Osteocyte (in vitro differentiated cells): ENCODE data around the gene ADGRA1. TPM values are rescaled to one million over a fixed set of nuclear protein-coding genes. Genes with fewer than 3 reads are reported as not detected.

Source experiments
- DNase-seq: peaks from one replicate; pipeline ENCODE4 v3.0.0; 2021; ENCODE audit warnings: mixed read lengths; ENCODE audit not compliant: unreplicated experiment; ENCODE audit errors: extremely low spot score
- H3K27ac Mint-ChIP-seq: one replicate; pipeline ENCODE4 v1.8.0; 2021; ENCODE audit warnings: mild to moderate bottlenecking, mixed read lengths; ENCODE audit not compliant: unreplicated experiment
- H3K27me3 Mint-ChIP-seq: one replicate; pipeline ENCODE4 v1.8.0; 2021; ENCODE audit warnings: mixed read lengths; ENCODE audit not compliant: unreplicated experiment
- H3K36me3 Mint-ChIP-seq: one replicate; pipeline ENCODE4 v1.8.0; 2021; ENCODE audit warnings: mixed read lengths; ENCODE audit not compliant: unreplicated experiment
- H3K4me1 Mint-ChIP-seq: one replicate; pipeline ENCODE4 v1.8.0; 2021; ENCODE audit warnings: mixed read lengths; ENCODE audit not compliant: unreplicated experiment
- H3K4me3 Mint-ChIP-seq: one replicate; pipeline ENCODE4 v1.8.0; 2021; ENCODE audit warnings: mild to moderate bottlenecking, moderate library complexity, mixed read lengths; ENCODE audit not compliant: unreplicated experiment
- H3K9me3 Mint-ChIP-seq: one replicate; pipeline ENCODE4 v1.8.0; 2021; ENCODE audit warnings: mixed read lengths; ENCODE audit not compliant: unreplicated experiment
- CTCF ChIP-seq: fragments of 200-600 bp; sonication (generic); IDR thresholded peaks from 2 replicates; pipeline ENCODE4 v1.5.0; 2021; ENCODE audit warnings: antibody characterized with exemption, mild to moderate bottlenecking, moderate library complexity
- total RNA-seq: library from RNA; stranded (reverse); gene quantifications from 2 replicates; pipeline ENCODE4 v1.2.1, GENCODE V29; 2021

ADGRA1 gene
- total RNA-seq, 1 donor from 2014 or later = not detected

GRCh38 chr10:133117036-133117687, 29.4 kb downstream of the ADGRA1 start:
- DNase-seq = no peak
- H3K4me3 Mint-ChIP-seq = no peak overlapping the region
- no peaks in the 10 kb centered on the region for H3K4me1 Mint-ChIP-seq
- no peaks in the 10 kb centered on the region for H3K27me3 Mint-ChIP-seq
- no peak overlapping the region for H3K27ac Mint-ChIP-seq
- H3K36me3 Mint-ChIP-seq = no peaks in the 10 kb centered on the region
- peaks cover 7% of the 10 kb centered on the region for H3K9me3 Mint-ChIP-seq
- TF ChIP-seq CTCF = no peak

- no peak overlapping the region for H3K4me3 Mint-ChIP-seq
- no peak for TF ChIP-seq CTCF
- DNase-seq = no peak
- no peaks in the 10 kb centered on the region for H3K27me3 Mint-ChIP-seq
- no peaks in the 10 kb centered on the region for H3K36me3 Mint-ChIP-seq
- no peak overlapping the region for H3K27ac Mint-ChIP-seq
- peaks cover 4% of the 10 kb centered on the region for H3K9me3 Mint-ChIP-seq
- H3K4me1 Mint-ChIP-seq = no peaks in the 10 kb centered on the region
Observed at GRCh38 chr10:133117688-133118071, 30.0 kb downstream of the ADGRA1 start.

- TF ChIP-seq CTCF = no peak
- Mint-ChIP-seq H3K4me3 (no peak overlapping the region), H3K4me1 (no peaks in the 10 kb centered on the region), H3K9me3 (no peaks in the 10 kb centered on the region), H3K27me3 (no peaks in the 10 kb centered on the region), H3K36me3 (no peaks in the 10 kb centered on the region), H3K27ac (no peak overlapping the region)
- no peak for DNase-seq
Observed at GRCh38 chr10:133121479-133121878, 33.8 kb downstream of the ADGRA1 start.

GRCh38 chr10:133122171-133122935, 34.6 kb downstream of the ADGRA1 start:
- no peak for DNase-seq
- no peak for TF ChIP-seq CTCF
- Mint-ChIP-seq H3K36me3 (no peaks in the 10 kb centered on the region), H3K4me3 (no peak overlapping the region), H3K27ac (no peak overlapping the region), H3K4me1 (no peaks in the 10 kb centered on the region), H3K27me3 (no peaks in the 10 kb centered on the region), H3K9me3 (no peaks in the 10 kb centered on the region)

GRCh38 chr10:133123050-133123745, 35.5 kb downstream of the ADGRA1 start:
- Mint-ChIP-seq H3K4me3 (no peak overlapping the region), H3K27me3 (no peaks in the 10 kb centered on the region), H3K36me3 (no peaks in the 10 kb centered on the region), H3K27ac (no peak overlapping the region), H3K4me1 (no peaks in the 10 kb centered on the region), H3K9me3 (no peaks in the 10 kb centered on the region)
- DNase-seq = no peak
- no peak for TF ChIP-seq CTCF
